ENCODE measurements around the gene EHD4. TPM values are rescaled to one million over a fixed set of nuclear protein-coding genes. Genes with fewer than 3 reads are reported as not detected.

The EHD4 gene
- total RNA-seq, 1 experiment from 2014 or later, result 20.2 TPM

GRCh38 chr15:41891226-41891625 is 81.1 kb downstream of the EHD4 start:
- peaks cover 7% of the 10 kb centered on the region for H3K36me3 Mint-ChIP-seq (ENCODE audit: insufficient read depth, unreplicated experiment)
- no peaks in the 10 kb centered on the region for H3K4me1 Mint-ChIP-seq (ENCODE audit: low read depth, unreplicated experiment)
- H3K4me3 Mint-ChIP-seq (ENCODE audit: low read depth, unreplicated experiment), result no peak overlapping the region
- no peak for TF ChIP-seq CTCF (IDR thresholded peaks at IDR 0.05; ENCODE audit: unreplicated experiment)
- H3K27ac Mint-ChIP-seq (ENCODE audit: unreplicated experiment), result no peak overlapping the region
- BruUV-seq (replicated peaks), result no TSS peak
- no peaks in the 10 kb centered on the region for H3K27me3 Mint-ChIP-seq (ENCODE audit: unreplicated experiment)
- DNase-seq, result no peak
- intact Hi-C loops (cut with micrococcal nuclease; ENCODE audit: unreplicated experiment), result no loop called here
- CTCF ChIA-PET, result no interaction called here
- no peaks in the 10 kb centered on the region for H3K9me3 Mint-ChIP-seq (ENCODE audit: low read depth, unreplicated experiment)

DNA sequence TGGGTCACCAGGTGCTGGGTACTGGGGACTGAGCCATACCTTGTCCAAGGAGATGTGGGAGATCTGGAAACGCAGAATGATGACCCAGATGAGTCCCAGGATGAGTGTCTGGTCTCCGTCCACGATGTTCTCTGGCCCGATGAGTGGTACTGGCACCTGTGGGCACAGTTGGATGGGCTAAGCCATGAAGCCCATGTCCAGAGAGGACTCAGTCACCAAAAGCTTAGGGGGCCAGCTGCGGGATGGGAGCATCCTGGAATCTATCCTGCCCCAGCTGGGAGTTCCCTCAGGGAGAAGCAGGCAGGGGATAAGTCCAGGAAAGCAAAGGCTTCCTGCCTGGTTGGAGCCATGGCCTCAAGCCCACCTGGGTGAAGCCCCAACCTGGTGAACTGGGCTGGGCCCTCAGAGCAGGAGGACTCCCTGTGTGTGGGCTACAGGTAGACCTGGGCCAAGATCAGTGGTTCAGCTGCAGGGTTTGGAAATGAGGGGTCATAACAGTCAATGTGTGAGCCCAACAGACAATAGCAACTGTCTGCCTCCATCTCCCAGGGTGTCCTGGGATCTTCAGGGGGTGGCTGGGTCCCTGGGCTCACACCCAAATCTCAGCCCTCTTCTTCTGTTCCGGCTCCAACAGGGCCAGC is 82.2 kb downstream of the EHD4 start:
- no peak overlapping the region for H3K27ac Mint-ChIP-seq (ENCODE audit: unreplicated experiment)
- CTCF ChIA-PET, result no interaction called here

DNA sequence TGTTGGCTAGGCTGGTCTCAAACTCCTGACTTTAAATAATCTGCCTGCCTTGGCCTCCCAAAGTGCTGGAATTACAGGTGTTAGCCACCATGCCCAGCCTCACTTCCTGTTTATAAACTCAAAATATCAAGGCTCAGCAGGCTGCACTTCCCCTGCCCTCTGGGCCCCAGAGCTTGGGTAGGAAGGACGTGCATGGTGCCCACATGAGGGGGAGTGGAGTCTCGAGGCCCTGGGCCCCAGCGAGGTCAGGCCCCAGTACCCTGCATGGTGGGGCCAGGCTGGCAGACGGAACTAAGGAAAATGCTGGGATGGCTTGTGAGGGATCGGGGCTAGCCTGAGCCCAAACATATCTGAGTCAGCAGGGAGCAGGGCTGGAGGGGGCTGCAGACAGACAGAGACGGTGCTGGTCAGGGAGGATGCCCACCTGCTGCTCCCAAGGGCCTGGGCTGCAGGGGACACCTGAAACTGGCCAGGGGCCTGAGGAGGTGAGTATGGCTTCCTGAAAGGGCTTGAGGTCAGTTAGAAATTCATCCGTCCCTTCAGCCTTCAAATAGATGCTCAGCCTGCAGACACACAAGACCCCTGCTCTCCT is 83.6 kb downstream of the EHD4 start:
- H3K27ac Mint-ChIP-seq (ENCODE audit: unreplicated experiment), result no peak overlapping the region
- H3K36me3 Mint-ChIP-seq (ENCODE audit: insufficient read depth, unreplicated experiment), result no peaks in the 10 kb centered on the region
- intact Hi-C loops (cut with micrococcal nuclease; ENCODE audit: unreplicated experiment), result no loop called here
- no peaks in the 10 kb centered on the region for H3K27me3 Mint-ChIP-seq (ENCODE audit: unreplicated experiment)
- CTCF ChIA-PET, result interaction anchor here (0.5 kb wide), 1 partner anchor 106 kb away, joined by 3 read pairs; no protein-coding TSS in a partner anchor
- H3K4me1 Mint-ChIP-seq (ENCODE audit: low read depth, unreplicated experiment), result no peaks in the 10 kb centered on the region
- H3K9me3 Mint-ChIP-seq (ENCODE audit: low read depth, unreplicated experiment), result no peaks in the 10 kb centered on the region
- no peak for DNase-seq
- no peak overlapping the region for H3K4me3 Mint-ChIP-seq (ENCODE audit: low read depth, unreplicated experiment)
- no TSS peak for BruUV-seq (replicated peaks)
- TF ChIP-seq CTCF (IDR thresholded peaks at IDR 0.05; ENCODE audit: unreplicated experiment), result no peak

More for the DNA sequence above, 82.2 kb downstream of the EHD4 start:
- H3K4me3 Mint-ChIP-seq (ENCODE audit: low read depth, unreplicated experiment), result no peak overlapping the region
- peaks cover 4% of the 10 kb centered on the region for H3K36me3 Mint-ChIP-seq (ENCODE audit: insufficient read depth, unreplicated experiment)
- H3K9me3 Mint-ChIP-seq (ENCODE audit: low read depth, unreplicated experiment), result no peaks in the 10 kb centered on the region
- H3K27me3 Mint-ChIP-seq (ENCODE audit: unreplicated experiment), result no peaks in the 10 kb centered on the region
- DNase-seq, result no peak
- no TSS peak for BruUV-seq (replicated peaks)
- no peaks in the 10 kb centered on the region for H3K4me1 Mint-ChIP-seq (ENCODE audit: low read depth, unreplicated experiment)
- TF ChIP-seq CTCF (IDR thresholded peaks at IDR 0.05; ENCODE audit: unreplicated experiment), result no peak
- intact Hi-C loops (cut with micrococcal nuclease; ENCODE audit: unreplicated experiment), result no loop called here

DNA sequence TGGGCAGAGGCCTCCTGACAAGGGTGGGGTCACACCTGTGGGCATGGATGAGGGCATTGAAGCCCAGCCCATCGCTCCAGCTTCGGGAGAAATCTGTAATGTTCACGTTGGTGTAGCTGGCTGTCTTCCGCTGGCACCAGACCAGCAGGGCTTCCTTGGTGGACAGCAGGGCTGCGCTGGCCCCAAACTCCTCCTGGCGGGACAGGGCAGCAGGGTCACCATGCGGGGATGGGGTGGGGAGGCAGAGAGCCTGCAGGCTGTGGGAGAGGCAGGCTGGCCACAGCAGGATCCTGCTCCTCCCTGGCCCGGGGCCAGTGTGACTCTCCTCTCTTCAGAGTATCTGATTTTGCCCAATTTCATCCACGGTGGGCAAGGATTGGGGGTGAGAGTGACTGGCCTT is 84.5 kb downstream of the EHD4 start:
- Mint-ChIP-seq H3K4me3 (ENCODE audit: low read depth, unreplicated experiment) (no peak overlapping the region), H3K4me1 (ENCODE audit: low read depth, unreplicated experiment) (no peaks in the 10 kb centered on the region), H3K36me3 (ENCODE audit: insufficient read depth, unreplicated experiment) (no peaks in the 10 kb centered on the region), H3K9me3 (ENCODE audit: low read depth, unreplicated experiment) (no peaks in the 10 kb centered on the region), H3K27ac (ENCODE audit: unreplicated experiment) (no peak overlapping the region), H3K27me3 (ENCODE audit: unreplicated experiment) (no peaks in the 10 kb centered on the region)
- CTCF ChIA-PET, result no interaction called here
- no peak for DNase-seq
- no TSS peak for BruUV-seq (replicated peaks)
- no peak for TF ChIP-seq CTCF (IDR thresholded peaks at IDR 0.05; ENCODE audit: unreplicated experiment)
- intact Hi-C loops (cut with micrococcal nuclease; ENCODE audit: unreplicated experiment), result no loop called here

Measured in Calu3 (cell line).